Measurements from ENCODE around the gene RTF1.

RTF1 gene

GRCh38 chr15:41510728-41511127, 93.8 kb downstream of the RTF1 start:
- FAIRE-seq, result no peak

- FAIRE-seq, result no peak
Measured at GRCh38 chr15:41511331-41511898, 94.5 kb downstream of the RTF1 start.

- no peak for FAIRE-seq
Measured at GRCh38 chr15:41511899-41512369, 95.0 kb downstream of the RTF1 start.

GRCh38 chr15:41512512-41512939, 95.6 kb downstream of the RTF1 start:
- no peak for FAIRE-seq

GRCh38 chr15:41512940-41513505, 96.1 kb downstream of the RTF1 start:
- FAIRE-seq, result no peak

GRCh38 chr15:41513506-41514227, 96.8 kb downstream of the RTF1 start, which contains the start of gene LTK:
Gene LTK, minus strand, starts transcription at chr15:41513827. Its CDS starts 118 bp downstream, at chr15:41513709.
- FAIRE-seq, result no peak

- FAIRE-seq, result no peak
Measured at GRCh38 chr15:41517895-41518449, 101.1 kb downstream of the RTF1 start.

- FAIRE-seq, result no peak
Measured at GRCh38 chr15:41520636-41521035, 103.7 kb downstream of the RTF1 start.

- no peak for FAIRE-seq
Measured at GRCh38 chr15:41521614-41522013, 104.7 kb downstream of the RTF1 start.

GRCh38 chr15:41523097-41523496, 106.2 kb downstream of the RTF1 start:
- no peak for FAIRE-seq

- FAIRE-seq, result no peak
Measured at GRCh38 chr15:41530363-41530956, 113.6 kb downstream of the RTF1 start.

Data from A204.1 (cell line).